Natural killer cell (primary cell): ENCODE results near the gene DOCK11. TPM values are rescaled to one million over a fixed set of nuclear protein-coding genes. Genes with fewer than 3 reads are reported as not detected.

Source experiments
- ATAC-seq, 3 donors: fragments of 150-1000 bp in 2 of 3; fragments of 200-7000 bp in 1 of 3; cut with Tn5 transposase; 1 replicate in 1 of 3; 2 replicates in 2 of 3; pipeline ENCODE4 v1.10.0; 2021; ENCODE audit warnings: mild to moderate bottlenecking in 2 of 3, moderate library complexity in 2 of 3
- DNase-seq, 2 donors: peaks; one replicate each; pipeline versions ENCODE4 v3.0.0 to v3.0.0-alpha.2; 2013 to 2021; ENCODE audit warnings: mixed read lengths in 1 of 2
- H3K27ac ChIP-seq: one replicate; pipeline ENCODE4 v1.5.1; 2013; ENCODE audit warnings: mild to moderate bottlenecking, low read length
- H3K27me3 ChIP-seq: one replicate; pipeline ENCODE4 v1.6.1; 2013; ENCODE audit warnings: low read length; ENCODE audit not compliant: control insufficient read depth, insufficient read depth
- H3K36me3 ChIP-seq: one replicate; pipeline ENCODE4 v1.6.1; 2013; ENCODE audit warnings: low read length; ENCODE audit not compliant: control insufficient read depth, insufficient read depth
- H3K4me1 ChIP-seq: one replicate; pipeline ENCODE4 v1.6.1; 2013; ENCODE audit warnings: low read length; ENCODE audit not compliant: control insufficient read depth, insufficient read depth
- H3K4me3 ChIP-seq: one replicate; pipeline ENCODE4 v1.5.1; 2013; ENCODE audit warnings: low read length
- H3K9me3 ChIP-seq: one replicate; pipeline ENCODE4 v1.6.1; 2013; ENCODE audit warnings: low read length; ENCODE audit not compliant: control insufficient read depth, insufficient read depth
- H3K27ac Mint-ChIP-seq, 2 donors: one replicate each; pipeline ENCODE4 v1.8.0; 2022; ENCODE audit warnings: mild to moderate bottlenecking in 2 of 2, mixed read lengths in 2 of 2, moderate library complexity in 1 of 2
- H3K27me3 Mint-ChIP-seq, 2 donors: one replicate each; pipeline ENCODE4 v1.8.0; 2022; ENCODE audit warnings: low read depth in 2 of 2, mixed read lengths in 2 of 2
- H3K36me3 Mint-ChIP-seq: one replicate; pipeline ENCODE4 v1.8.0; 2022; ENCODE audit warnings: mixed read lengths
- H3K4me1 Mint-ChIP-seq, 2 donors: one replicate each; pipeline ENCODE4 v1.8.0; 2022; ENCODE audit warnings: mixed read lengths in 2 of 2
- H3K4me3 Mint-ChIP-seq: one replicate; pipeline ENCODE4 v1.8.0; 2022; ENCODE audit warnings: mild to moderate bottlenecking, moderate library complexity, mixed read lengths
- H3K9me3 Mint-ChIP-seq, 2 donors: one replicate each; pipeline ENCODE4 v1.8.0; 2022; ENCODE audit warnings: mixed read lengths in 2 of 2
- CTCF ChIP-seq: fragments of 200-600 bp; IDR thresholded peaks from one replicate; pipeline ENCODE4 v1.8.0; 2022; ENCODE audit warnings: antibody characterized with exemption
- WGBS: methylation state at CpG from one replicate; pipeline ENCODE4 v1.1.7; 2013; ENCODE audit warnings: missing lambda C conversion rate; ENCODE audit not compliant: insufficient coverage; 5-methylcytosine and 5-hydroxymethylcytosine counted together
- intact Hi-C: fragments of 100-400 bp; cut with micrococcal nuclease; formaldehyde crosslinking; loops from one replicate; pipeline ENCODE4 v1.14.2; 2022
- total RNA-seq, 4 donors: library from RNA; stranded (reverse); fragments of 120-200 nt in 1 of 4; gene quantifications; one replicate each; pipeline versions ENCODE4 v1.2.3 to v1.2.4, GENCODE V29; 2013 to 2022

DOCK11 gene
- total RNA-seq, 3 donors from 2014 or later (not counting 1 experiment from before 2014, with no cell fraction given), result 108 to 130 (median 117) TPM

GRCh38 chrX:118498351-118498750 lies 2.7 kb downstream of the DOCK11 start:
- peak overlapping the region; percentile 95 to 99 for H3K27ac Mint-ChIP-seq
- H3K4me3 ChIP-seq, result no peak overlapping the region
- no peaks in the 10 kb centered on the region for H3K9me3 ChIP-seq
- no peaks in the 10 kb centered on the region for H3K27me3 Mint-ChIP-seq
- ATAC-seq (no peak), DNase-seq (no peak)
- peak overlapping the region; percentile 97 for H3K4me3 Mint-ChIP-seq
- H3K36me3 Mint-ChIP-seq, result no peaks in the 10 kb centered on the region
- peaks cover 45 to 50% of the 10 kb centered on the region in 2 donors for H3K4me1 Mint-ChIP-seq
- WGBS, result no CpG with 5 or more reads among the region's 3 CpGs
- no peaks in the 10 kb centered on the region for H3K9me3 Mint-ChIP-seq
- peak overlapping the region; percentile 91 for H3K27ac ChIP-seq
- TF ChIP-seq CTCF, result no peak
- no peaks in the 10 kb centered on the region for H3K27me3 ChIP-seq
- peaks cover 44% of the 10 kb centered on the region for H3K4me1 ChIP-seq
- H3K36me3 ChIP-seq, result no peaks in the 10 kb centered on the region
- intact Hi-C loops, result no loop called here

GRCh38 chrX:118498755-118499154 lies 3.1 kb downstream of the DOCK11 start:
- no CpG with 5 or more reads among the region's 2 CpGs for WGBS
- Histone ChIP-seq H3K27me3 (no peaks in the 10 kb centered on the region), H3K4me1 (peaks cover 48% of the 10 kb centered on the region), H3K36me3 (no peaks in the 10 kb centered on the region), H3K27ac (peak overlapping the region; percentile 91), H3K4me3 (no peak overlapping the region), H3K9me3 (no peaks in the 10 kb centered on the region)
- H3K9me3 Mint-ChIP-seq, result no peaks in the 10 kb centered on the region
- ATAC-seq, result no peak
- TF ChIP-seq CTCF, result no peak
- no peak for DNase-seq
- peak overlapping the region; percentile 95 to 99 for H3K27ac Mint-ChIP-seq
- peaks cover 47 to 54% of the 10 kb centered on the region in 2 donors for H3K4me1 Mint-ChIP-seq
- no peaks in the 10 kb centered on the region for H3K36me3 Mint-ChIP-seq
- no peaks in the 10 kb centered on the region for H3K27me3 Mint-ChIP-seq
- peak overlapping the region; percentile 97 for H3K4me3 Mint-ChIP-seq
- intact Hi-C loops, result no loop called here

DNA sequence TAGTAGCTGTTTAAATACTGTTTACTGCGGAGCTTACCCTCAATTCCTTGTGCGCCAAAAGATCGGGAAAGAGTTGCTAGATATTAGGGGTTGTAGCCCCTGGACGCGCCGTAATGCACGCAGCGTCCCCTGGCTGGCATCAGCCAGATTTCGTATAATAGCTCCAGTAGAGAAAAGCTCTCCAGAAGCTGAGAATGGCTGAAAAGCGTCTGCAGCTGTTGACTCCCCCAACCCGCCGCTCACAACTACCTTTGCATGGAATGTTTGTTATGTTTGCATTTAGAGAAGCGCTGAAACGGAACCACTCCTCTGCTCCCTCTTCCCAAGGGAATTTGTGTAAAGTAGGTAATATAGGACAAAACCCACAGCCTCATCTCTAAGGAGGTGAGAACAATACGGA lies 3.7 kb downstream of the DOCK11 start:
- peak overlapping the region; percentile 97 for H3K4me3 Mint-ChIP-seq
- peaks cover 50 to 59% of the 10 kb centered on the region in 2 donors for H3K4me1 Mint-ChIP-seq
- peak overlapping the region; percentile 95 to 99 for H3K27ac Mint-ChIP-seq
- no peaks in the 10 kb centered on the region for H3K27me3 ChIP-seq
- no peak overlapping the region for H3K27ac ChIP-seq
- intact Hi-C loops, result no loop called here
- no peaks in the 10 kb centered on the region for H3K36me3 Mint-ChIP-seq
- no peaks in the 10 kb centered on the region for H3K27me3 Mint-ChIP-seq
- TF ChIP-seq CTCF, result no peak
- no peaks in the 10 kb centered on the region for H3K9me3 ChIP-seq
- no peaks in the 10 kb centered on the region for H3K36me3 ChIP-seq
- DNase-seq (no peak), ATAC-seq (no peak)
- H3K9me3 Mint-ChIP-seq, result no peaks in the 10 kb centered on the region
- H3K4me3 ChIP-seq, result no peak overlapping the region
- WGBS, result 92% methylated on average over 10 of the region's 15 CpGs
- peaks cover 53% of the 10 kb centered on the region for H3K4me1 ChIP-seq

DNA sequence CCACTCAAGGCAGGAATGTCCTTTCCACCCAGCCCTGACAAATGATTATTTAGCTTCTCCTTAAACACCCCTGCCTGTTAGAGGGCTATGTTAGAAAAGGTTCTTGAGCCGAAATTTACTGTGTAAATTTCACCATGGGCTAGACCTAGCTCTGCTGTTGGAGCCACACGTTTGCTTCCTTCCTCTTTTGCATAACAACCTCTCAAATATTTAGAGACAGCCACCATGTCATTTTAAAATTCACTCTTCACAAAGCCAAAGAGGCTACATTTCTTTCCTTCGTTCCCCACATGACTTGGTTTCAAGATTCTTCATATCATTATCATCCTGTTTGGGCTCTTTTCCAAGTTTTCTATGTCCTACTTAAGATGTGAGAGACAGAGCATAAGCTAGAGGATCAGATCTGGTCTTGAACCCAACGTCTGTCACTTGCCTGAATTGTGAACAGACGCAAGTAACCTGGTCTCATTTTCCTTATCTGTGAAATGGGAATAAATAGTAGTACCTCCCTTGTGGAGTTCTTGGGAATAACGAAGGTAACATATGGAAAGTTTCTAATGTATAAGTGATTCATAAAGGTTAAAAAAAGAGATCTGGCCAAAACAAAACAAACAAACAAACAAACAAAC lies 6.7 kb downstream of the DOCK11 start:
- WGBS, result 46% methylated on average over 4 of the region's 6 CpGs
- Histone ChIP-seq H3K27ac (peak overlapping the region; percentile 34), H3K36me3 (no peaks in the 10 kb centered on the region), H3K27me3 (no peaks in the 10 kb centered on the region), H3K9me3 (no peaks in the 10 kb centered on the region), H3K4me3 (no peak overlapping the region), H3K4me1 (peaks cover 70% of the 10 kb centered on the region)
- peak overlapping the region; percentile 54 for H3K4me3 Mint-ChIP-seq
- H3K27ac Mint-ChIP-seq, result peak overlapping the region; percentile 82 to 90
- intact Hi-C loops, result no loop called here
- peak; percentile 37 to 54 (median 49) for ATAC-seq
- DNase-seq, result peak in 1 of 2 donors; percentile 27
- H3K27me3 Mint-ChIP-seq, result no peaks in the 10 kb centered on the region
- H3K9me3 Mint-ChIP-seq, result no peaks in the 10 kb centered on the region
- TF ChIP-seq CTCF, result no peak
- H3K4me1 Mint-ChIP-seq, result peaks cover 50 to 61% of the 10 kb centered on the region in 2 donors
- no peaks in the 10 kb centered on the region for H3K36me3 Mint-ChIP-seq
